GM18498 (cell line): ENCODE results near the gene PGRMC2.

Experiments
- ATAC-seq: cut with Tn5 transposase; IDR thresholded peaks from one replicate; pipeline ENCODE4 v1.9.1; 2021; ENCODE audit warnings: mild to moderate bottlenecking, moderate library complexity; ENCODE audit not compliant: unreplicated experiment

Gene PGRMC2

GRCh38 chr4:128221586-128221985 is 66.0 kb downstream of the PGRMC2 start:
- no peak for ATAC-seq

- peak; percentile 69 for ATAC-seq
Observed at GRCh38 chr4:128220286-128221235, 67.1 kb downstream of the PGRMC2 start.
